Activated effector memory CD4-positive, alpha-beta T cell treated with anti-CD3 and anti-CD28 coated beads, Interleukin-2, amount 50 U/mL, for 16 hours (primary cell): ENCODE results near the gene PTCH1.

Experiments
- DNase-seq: peaks from one replicate; pipeline ENCODE4 v3.0.0-alpha.2; 2020

The PTCH1 gene

GRCh38 chr9:95497772-95498171, 19.0 kb downstream of the PTCH1 start:
- DNase-seq: no peak

DNA sequence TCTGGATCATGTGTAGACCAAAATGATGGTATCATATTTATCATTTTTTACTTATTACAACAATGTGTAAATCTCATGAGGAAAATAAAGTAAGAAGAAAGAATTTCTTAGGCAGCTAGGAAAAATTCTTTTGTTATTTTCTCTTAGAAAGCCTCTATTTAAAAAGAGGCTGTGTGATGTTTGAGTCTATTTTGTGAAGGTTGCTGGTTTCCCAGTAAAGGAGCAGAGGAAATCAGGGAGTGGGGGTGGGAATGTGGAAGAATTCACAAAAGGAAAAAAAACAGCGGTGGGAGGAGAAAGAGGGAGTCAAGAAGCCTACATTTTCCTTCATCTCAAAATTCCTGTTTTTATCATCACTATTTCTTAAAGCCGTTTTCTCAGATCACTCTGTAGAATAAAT, 20.1 kb downstream of the PTCH1 start:
- DNase-seq: no peak

DNA sequence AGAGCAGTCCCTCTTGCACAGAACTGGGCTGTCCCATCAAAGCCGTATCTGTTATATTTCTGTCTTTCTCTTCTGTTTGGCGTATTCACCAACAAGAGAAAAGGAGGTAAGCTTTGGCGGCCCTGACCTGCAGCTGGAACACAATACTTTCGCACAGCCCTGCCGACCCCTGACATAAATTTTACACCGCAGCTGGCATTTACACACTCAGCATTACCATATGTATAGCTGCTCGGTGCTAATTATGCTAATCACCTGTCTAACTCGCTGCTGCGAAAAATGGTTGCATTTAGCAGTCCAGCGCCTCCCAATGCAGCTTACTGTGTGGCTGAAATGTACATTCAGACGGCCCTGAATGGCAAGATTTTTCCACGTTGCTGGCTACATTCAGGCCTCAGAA, 20.8 kb downstream of the PTCH1 start:
- DNase-seq: no peak

DNA sequence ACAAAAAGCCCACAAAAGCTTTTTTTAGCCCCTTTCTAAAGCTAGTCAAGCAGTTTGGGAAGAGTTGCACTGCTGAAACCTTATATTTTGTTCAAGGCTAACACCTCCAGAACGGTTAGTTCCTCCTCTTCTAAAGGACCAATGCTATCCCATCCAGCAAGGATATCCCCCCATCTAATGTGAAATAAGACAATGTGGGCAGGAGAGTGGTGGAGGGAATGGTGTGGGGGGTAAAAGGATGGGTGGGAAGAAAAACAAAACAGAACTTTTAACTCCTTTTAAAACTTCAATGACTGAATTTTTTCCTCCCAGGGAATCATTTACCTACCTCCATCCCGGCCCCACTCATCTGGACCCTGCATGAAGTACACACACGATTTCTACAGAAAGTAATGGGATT, 21.2 kb downstream of the PTCH1 start:
- no peak for DNase-seq

DNA sequence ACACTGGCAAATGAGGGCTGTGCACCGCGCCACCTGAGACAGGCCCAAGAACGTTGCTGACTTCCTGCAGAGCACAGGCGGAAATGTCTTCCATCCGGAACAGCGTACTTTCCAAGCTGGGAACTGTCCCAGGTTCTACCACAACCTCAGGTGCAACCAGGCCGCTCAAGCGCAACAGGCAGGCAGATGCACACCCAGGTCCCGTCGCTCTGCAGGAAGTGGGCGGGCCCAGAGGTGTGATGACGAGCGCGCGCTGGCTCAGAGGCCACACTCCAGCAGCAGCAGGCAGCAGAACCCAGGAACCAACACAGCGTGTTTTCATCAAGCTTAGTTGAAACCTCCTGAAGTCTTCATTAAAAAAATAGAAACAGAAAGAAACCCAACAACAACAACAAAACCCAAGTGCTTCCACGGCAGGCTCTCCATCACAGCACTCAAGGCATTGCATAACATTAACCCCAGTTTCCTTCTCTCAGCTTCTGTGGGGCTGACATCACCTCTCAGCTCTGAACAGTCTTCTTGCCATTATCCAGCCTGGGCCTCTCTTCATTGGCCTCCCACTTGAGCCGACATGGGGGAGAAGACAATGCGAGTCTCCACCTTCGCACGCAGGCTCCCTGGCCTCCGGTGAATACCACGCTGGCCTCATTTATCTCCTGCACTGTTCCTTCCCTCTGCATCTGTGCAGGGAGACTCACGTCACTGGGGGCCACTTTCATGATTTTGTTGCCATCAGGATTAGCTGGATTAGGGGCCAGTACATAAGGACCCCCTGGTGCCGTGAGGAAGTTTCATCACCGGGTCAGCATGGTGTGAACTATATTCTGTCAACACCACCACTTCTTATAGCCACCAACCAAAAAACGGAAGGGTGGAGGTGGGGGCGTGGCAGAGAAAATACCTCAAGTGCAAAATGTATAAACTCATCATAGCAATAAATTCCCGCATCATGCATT, 22.1 kb downstream of the PTCH1 start:
- peak; percentile 93 for DNase-seq

DNA sequence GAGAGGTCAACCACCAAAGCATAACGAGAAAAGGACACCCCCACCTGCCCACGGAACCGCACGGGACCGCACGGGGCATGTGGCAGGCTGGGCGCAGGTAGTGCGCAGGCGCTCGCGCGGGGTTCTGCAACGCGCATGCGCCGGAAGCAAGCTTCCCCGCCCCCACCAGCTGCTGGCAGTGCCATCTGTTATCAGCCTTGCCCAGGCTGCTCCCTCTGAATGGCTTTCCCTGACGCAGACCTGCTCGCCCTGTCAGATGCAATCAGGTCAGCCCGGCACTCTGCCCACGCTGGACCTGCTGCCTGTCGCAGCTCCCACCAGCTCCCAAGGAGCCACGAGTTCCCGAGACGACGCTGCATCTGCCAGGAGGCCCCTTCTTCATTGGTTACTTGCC, 22.8 kb downstream of the PTCH1 start:
- peak; percentile 83 for DNase-seq

DNA sequence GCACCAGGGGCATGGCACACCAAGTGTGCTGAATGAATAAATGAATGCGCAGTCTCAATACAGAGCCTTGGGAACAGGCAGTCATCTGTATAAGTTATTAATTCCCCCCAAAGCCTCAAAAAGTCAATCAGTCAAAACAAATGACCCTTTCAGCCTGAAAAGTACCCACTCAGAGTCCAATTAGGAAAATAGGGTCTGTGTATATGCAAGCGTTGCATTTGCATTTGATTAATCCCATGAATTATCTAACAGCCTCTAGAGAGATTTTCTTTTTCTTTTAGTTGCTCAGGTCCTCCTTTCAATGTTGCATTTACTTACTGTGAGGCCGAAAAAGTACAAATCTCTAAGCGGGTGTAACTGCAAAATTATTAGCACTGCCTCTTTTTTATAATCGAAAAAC, 23.4 kb downstream of the PTCH1 start:
- no peak for DNase-seq

GRCh38 chr9:95491543-95492320, 25.0 kb downstream of the PTCH1 start:
- DNase-seq: no peak

DNA sequence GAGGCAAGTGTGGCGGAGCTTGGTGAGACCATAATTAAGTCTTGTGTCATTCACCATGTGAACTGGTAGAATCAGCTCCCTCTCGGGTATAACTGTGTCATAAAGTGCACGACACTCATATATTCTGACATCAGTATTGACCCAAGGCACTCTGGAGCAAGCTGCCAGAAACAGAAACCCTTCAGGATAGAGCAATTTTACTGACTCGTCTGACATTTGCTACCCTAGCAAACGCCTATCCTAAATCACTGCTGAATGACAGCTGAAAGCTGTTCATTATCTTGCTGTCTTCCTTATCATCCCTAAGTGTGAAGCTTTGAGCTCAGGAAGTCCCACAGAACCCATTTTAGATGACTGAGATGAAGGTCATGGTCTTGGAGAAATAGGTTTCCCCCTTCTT, 27.8 kb downstream of the PTCH1 start:
- DNase-seq: no peak

GRCh38 chr9:95486318-95486717, 30.5 kb downstream of the PTCH1 start:
- no peak for DNase-seq

DNA sequence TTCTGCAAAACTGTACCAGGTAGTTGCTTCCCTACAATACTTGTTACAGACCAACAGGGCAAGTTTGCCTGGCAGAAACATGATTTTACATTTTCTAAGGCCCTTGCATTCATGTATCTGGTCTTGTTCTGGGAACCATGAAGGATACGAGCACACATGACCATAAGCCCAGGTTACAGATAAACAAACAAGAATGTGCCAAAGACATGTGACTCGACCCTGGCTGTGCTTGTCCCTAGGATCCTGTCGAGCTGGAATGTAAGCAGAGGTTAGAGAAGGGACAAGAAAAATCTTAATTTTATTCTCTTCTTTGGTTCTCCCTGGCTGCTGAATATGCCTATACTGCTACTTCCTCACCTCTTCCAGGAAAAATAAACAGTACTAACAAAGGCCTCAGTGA, 32.5 kb downstream of the PTCH1 start:
- DNase-seq: no peak

DNA sequence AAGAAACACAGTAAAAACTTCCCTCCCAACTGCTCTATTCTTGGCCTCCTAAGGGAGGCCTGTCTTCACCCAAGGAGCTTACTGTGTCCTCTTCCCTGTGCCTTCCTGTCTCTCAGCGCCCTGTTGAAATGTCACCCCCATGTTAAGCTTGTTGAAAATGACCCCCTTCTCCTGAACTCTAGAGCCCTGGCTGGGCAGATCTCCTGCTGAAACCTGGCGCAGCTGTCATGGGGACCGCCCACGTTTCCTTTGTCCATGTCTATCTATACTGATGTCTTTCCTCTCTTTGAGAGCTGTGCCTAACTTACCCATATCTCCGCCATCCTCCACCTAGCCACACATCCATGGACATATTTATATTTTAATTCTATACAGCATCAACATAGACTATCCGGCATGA, 33.3 kb downstream of the PTCH1 start:
- DNase-seq: no peak

GRCh38 chr9:95482621-95483020, 34.1 kb downstream of the PTCH1 start:
- DNase-seq: no peak

DNA sequence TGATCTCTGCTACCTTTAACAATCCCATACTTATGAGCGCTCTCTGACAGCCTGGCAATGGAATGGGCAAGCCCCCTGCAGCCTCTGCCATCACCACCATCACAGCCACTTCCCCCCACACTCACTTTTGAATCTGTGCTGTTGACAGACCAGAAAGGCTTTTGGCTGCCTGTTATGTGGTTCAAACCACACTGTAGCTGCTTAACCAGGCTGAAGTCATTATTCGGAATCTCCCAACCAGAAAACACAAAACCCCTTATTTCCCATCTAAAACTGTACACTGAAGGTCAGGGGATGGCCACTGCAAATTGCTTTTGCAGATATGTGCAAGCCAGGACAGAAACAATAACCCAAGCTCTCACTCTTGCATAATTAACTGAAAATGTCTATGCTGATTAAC, 35.8 kb downstream of the PTCH1 start:
- DNase-seq: no peak

- DNase-seq: no peak
These were observed 36.4 kb downstream of the PTCH1 start for GRCh38 chr9:95480346-95480745.

DNA sequence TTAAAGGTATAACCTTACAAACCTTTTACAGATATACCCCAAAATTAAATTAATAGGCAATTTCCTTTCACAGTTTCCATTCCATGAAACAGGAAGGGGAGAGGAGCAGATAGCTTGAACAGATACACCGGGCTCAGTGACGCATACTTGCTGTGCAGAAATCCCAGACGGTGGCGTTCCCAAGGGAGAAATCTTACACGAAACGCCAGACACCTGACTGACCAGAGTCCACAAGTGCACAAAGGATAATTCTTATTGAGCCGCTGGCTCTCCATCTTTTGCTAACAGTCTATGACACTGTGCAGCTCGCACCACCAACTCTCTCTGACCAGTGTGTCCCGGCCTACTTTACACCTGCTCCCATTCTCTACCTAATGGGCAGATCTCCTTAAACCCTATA, 37.4 kb downstream of the PTCH1 start:
- no peak for DNase-seq

DNA sequence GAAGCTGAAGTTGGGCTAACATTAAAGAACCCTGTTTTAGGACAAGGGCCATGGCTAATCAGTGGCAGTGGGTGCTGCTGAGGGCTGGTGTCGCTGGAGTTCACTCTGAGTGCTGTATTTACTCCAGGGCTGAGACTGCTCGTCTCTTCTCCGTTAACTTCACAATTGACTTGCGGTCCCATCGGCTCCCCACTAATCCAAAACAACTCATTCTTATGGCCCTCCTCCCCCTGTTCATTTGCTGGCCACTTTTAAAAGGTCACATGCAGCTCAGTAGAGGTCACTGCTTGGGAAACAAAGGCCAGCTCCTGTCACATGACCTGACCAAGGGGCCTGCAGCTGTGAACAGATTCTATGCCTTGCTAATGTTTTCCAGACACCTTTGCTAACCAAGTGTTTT, 38.4 kb downstream of the PTCH1 start:
- no peak for DNase-seq

DNA sequence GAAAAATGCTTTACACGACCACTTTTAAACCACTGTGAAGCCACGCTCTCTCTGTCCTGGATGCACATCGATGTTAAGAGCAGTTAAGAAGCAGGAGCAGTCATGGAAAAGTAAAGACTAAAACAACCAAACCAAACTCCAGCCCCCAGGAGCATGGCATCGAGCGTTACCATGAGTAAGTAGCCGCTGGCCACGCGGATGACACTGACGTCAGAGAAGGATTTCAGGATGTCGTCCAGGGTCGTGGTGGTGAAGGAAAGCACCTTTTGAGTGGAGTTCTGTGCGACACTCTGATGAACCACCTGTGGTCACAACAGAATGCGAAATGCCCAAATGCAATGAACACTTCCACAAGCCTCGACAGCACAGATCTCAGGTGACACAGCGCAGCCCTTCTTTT, 38.9 kb downstream of the PTCH1 start:
- DNase-seq: no peak

- DNase-seq: no peak
These were observed 39.3 kb downstream of the PTCH1 start for GRCh38 chr9:95477441-95477840.

- DNase-seq: no peak
These were observed 48.0 kb downstream of the PTCH1 start for GRCh38 chr9:95468791-95469190.

DNA sequence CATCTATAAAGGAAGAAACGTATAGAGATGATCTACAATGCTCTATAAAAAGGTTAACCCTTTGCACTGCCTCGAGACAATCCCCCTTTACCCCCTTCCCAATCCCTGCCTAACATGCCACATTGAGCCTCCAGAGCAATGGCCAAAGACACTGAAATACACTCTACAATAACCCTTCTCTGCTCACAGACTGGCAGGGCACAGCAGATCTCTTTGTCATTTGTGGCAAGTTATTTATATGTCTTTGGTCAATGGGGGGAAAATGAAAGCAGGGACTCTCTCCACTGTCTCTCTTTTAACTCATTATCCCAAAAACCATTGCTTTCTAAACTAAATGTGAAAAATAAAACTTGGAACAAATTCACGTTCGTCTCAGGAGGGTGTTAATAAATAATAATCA, 51.7 kb downstream of the PTCH1 start:
- DNase-seq: no peak

- no peak for DNase-seq
These were observed 53.4 kb downstream of the PTCH1 start for GRCh38 chr9:95463148-95464060.
